ENCODE measurements around the gene SLAMF8. TPM values are rescaled to one million over a fixed set of nuclear protein-coding genes. Genes with fewer than 3 reads are reported as not detected.
A peak's percentile ranks its signal among the peaks of the same experiment; 100 is the strongest.

The SLAMF8 gene
- total RNA-seq, 1 donor = not detected

DNA sequence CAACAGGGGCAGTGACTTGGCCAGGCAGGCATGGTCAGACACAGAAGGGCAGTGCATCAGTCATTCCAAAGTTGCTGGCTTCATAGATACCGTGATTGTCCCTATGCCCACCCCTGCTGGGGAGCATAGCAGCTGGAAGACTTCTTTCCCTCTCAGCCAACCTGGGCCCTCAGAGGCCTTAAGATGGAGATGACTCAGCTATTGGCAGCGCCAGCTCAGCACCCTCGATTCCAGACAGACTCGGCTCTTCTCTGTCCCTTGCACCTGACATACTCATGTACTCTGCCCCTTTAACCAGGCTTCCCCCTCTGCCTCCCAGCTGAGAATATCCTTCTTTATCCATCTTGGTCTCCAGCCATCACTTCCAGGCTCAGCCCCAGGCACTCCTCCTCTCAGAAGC lies 16.8 kb downstream of the SLAMF8 start:
- no peak for DNase-seq (ENCODE audit: low read depth)
- TF ChIP-seq, protein P1, sequence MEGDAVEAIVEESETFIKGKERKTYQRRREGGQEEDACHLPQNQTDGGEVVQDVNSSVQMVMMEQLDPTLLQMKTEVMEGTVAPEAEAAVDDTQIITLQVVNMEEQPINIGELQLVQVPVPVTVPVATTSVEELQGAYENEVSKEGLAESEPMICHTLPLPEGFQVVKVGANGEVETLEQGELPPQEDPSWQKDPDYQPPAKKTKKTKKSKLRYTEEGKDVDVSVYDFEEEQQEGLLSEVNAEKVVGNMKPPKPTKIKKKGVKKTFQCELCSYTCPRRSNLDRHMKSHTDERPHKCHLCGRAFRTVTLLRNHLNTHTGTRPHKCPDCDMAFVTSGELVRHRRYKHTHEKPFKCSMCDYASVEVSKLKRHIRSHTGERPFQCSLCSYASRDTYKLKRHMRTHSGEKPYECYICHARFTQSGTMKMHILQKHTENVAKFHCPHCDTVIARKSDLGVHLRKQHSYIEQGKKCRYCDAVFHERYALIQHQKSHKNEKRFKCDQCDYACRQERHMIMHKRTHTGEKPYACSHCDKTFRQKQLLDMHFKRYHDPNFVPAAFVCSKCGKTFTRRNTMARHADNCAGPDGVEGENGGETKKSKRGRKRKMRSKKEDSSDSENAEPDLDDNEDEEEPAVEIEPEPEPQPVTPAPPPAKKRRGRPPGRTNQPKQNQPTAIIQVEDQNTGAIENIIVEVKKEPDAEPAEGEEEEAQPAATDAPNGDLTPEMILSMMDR (IDR thresholded peaks at IDR 0.05; ENCODE audit: insufficient read depth, low read depth, low read length) = no peak
- no peak overlapping the region for H3K4me3 ChIP-seq (ENCODE audit: low read depth, low read length)

GRCh38 chr1:159845751-159846629 lies 19.3 kb downstream of the SLAMF8 start:
- DNase-seq (ENCODE audit: low read depth) = no peak
- H3K4me3 ChIP-seq (ENCODE audit: low read depth, low read length) = no peak overlapping the region
- TF ChIP-seq, protein P1 (IDR thresholded peaks at IDR 0.05; ENCODE audit: insufficient read depth, low read depth, low read length) = no peak

DNA sequence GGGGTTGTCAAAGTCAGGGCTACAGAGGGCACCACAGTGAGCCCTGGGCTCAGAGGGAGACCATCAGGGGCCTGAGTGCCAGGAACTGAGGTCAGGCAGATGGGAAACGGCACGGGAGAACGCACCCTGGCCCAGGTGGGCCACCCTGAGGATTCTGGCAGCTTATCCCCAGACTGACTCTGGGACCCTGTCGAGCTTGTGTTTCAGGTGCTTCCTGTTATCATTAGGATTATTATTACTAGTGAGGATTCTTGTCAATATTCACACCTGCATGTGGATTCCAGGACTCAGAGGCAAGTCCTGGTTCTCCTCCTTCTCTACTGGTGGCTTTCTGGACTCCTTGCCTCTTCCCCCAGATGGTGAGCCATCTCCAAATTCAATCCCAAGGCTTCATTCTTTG lies 20.6 kb downstream of the SLAMF8 start:
- TF ChIP-seq, protein P1 (IDR thresholded peaks at IDR 0.05; ENCODE audit: insufficient read depth, low read depth, low read length) = no peak
- no peak for DNase-seq (ENCODE audit: low read depth)

GRCh38 chr1:159848326-159848725 lies 21.7 kb downstream of the SLAMF8 start:
- H3K4me3 ChIP-seq (ENCODE audit: low read depth, low read length) = no peak overlapping the region
- TF ChIP-seq, protein P1 (IDR thresholded peaks at IDR 0.05; ENCODE audit: insufficient read depth, low read depth, low read length) = no peak
- no peak for DNase-seq (ENCODE audit: low read depth)

More for the DNA sequence above, 20.6 kb downstream of the SLAMF8 start:
- H3K4me3 ChIP-seq (ENCODE audit: low read depth, low read length) = no peak overlapping the region

DNA sequence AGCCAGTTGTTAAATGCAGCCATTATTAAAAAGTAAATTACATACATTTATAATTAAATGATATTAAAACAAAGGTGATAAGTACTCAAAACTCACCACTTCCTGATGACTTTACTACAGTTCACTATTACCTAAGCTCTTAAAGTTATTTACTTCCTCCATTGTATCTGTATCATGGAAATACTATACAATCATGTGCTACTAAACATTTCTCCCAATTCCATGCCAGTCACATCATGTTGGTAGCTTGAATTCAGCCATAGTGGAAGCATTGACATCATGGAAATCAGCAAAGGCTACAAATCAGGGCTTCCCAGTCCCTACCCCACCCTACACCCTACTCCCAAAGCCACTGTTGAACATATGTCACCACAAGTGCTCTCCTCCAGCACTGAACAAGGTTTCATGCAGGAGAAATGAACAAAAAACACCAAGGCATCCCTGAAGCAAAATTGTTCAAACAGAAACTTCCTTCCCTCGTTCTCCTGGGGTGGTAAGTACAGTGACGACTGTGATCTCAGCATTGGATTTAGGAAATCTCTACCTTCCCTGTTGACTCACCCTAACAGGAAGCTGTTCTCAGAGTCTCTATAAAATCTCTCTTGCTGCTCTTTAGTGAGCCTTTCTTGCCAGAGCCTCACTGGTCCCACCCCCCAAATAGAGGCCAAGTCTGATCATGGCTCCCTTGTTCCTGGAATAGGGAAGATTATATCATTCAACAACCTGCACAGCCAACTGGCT lies 23.1 kb downstream of the SLAMF8 start:
- DNase-seq (ENCODE audit: low read depth) = peak; percentile 34
- TF ChIP-seq, protein P1 (IDR thresholded peaks at IDR 0.05; ENCODE audit: insufficient read depth, low read depth, low read length) = no peak
- H3K4me3 ChIP-seq (ENCODE audit: low read depth, low read length) = no peak overlapping the region

DNA sequence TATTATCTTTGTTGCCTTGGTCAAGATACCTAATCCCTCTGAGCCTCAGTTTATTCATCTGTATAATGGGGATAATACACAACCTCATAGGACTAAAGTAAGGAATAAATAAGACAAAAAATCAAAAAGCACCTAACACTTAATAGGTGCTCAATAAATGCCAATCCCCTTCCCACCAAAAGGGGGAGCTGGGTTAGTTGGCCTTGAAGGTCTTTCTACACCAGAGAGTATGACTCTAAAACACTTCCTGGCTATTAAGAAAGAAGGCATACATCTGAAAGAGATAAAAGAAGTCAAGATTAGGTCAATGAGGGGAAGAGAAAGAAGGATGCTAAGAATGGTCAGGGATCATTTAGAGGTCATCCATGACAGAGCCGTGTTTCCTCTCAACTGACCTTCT lies 24.7 kb downstream of the SLAMF8 start:
- DNase-seq (ENCODE audit: low read depth) = no peak
- H3K4me3 ChIP-seq (ENCODE audit: low read depth, low read length) = no peak overlapping the region
- TF ChIP-seq, protein P1 (IDR thresholded peaks at IDR 0.05; ENCODE audit: insufficient read depth, low read depth, low read length) = no peak
